ENCODE results near the gene FARS2.

The FARS2 gene

GRCh38 chr6:5569491-5569890 lies 308.2 kb downstream of the FARS2 start:
- FAIRE-seq (no peak), DNase-seq (ENCODE audit: low spot score) (no peak)

- FAIRE-seq (no peak), DNase-seq (ENCODE audit: low spot score) (no peak)
These were observed 309.3 kb downstream of the FARS2 start for GRCh38 chr6:5570641-5571040.

GRCh38 chr6:5580736-5581581 lies 319.6 kb downstream of the FARS2 start:
- DNase-seq (ENCODE audit: low spot score), result no peak
- no peak for FAIRE-seq

GRCh38 chr6:5582762-5583161 lies 321.4 kb downstream of the FARS2 start:
- DNase-seq (ENCODE audit: low spot score) (no peak), FAIRE-seq (no peak)

- DNase-seq (ENCODE audit: low spot score), result no peak
- no peak for FAIRE-seq
These were observed 322.2 kb downstream of the FARS2 start for GRCh38 chr6:5583528-5583927.

- DNase-seq (ENCODE audit: low spot score) (no peak), FAIRE-seq (no peak)
These were observed 322.8 kb downstream of the FARS2 start for GRCh38 chr6:5584078-5584482.

GRCh38 chr6:5587648-5588047 lies 326.3 kb downstream of the FARS2 start:
- no peak for DNase-seq (ENCODE audit: low spot score)
- no peak for FAIRE-seq

- no peak for FAIRE-seq
These were observed 328.3 kb downstream of the FARS2 start for GRCh38 chr6:5589422-5590141.

GRCh38 chr6:5590187-5590586 lies 328.9 kb downstream of the FARS2 start:
- FAIRE-seq (no peak), DNase-seq (ENCODE audit: low spot score) (no peak)

More at GRCh38 chr6:5589422-5590141, 328.3 kb downstream of the FARS2 start:
- DNase-seq (ENCODE audit: low spot score), result no peak

- FAIRE-seq (no peak), DNase-seq (ENCODE audit: low spot score) (no peak)
These were observed 331.7 kb downstream of the FARS2 start for GRCh38 chr6:5592886-5593519.

GRCh38 chr6:5595184-5595583 lies 333.9 kb downstream of the FARS2 start:
- no peak for FAIRE-seq

GRCh38 chr6:5597413-5597812 lies 336.1 kb downstream of the FARS2 start:
- DNase-seq (ENCODE audit: low spot score) (no peak), FAIRE-seq (no peak)

More at GRCh38 chr6:5595184-5595583, 333.9 kb downstream of the FARS2 start:
- DNase-seq (ENCODE audit: low spot score), result no peak

- FAIRE-seq, result no peak
- no peak for DNase-seq (ENCODE audit: low spot score)
These were observed 336.8 kb downstream of the FARS2 start for GRCh38 chr6:5598123-5598522.

- FAIRE-seq, result no peak
- DNase-seq (ENCODE audit: low spot score), result no peak
These were observed 337.8 kb downstream of the FARS2 start for GRCh38 chr6:5599127-5599526.

- DNase-seq (ENCODE audit: low spot score), result no peak
- no peak for FAIRE-seq
These were observed 344.6 kb downstream of the FARS2 start for GRCh38 chr6:5605937-5606336.

- FAIRE-seq (no peak), DNase-seq (ENCODE audit: low spot score) (no peak)
These were observed 345.2 kb downstream of the FARS2 start for GRCh38 chr6:5606546-5606945.

GRCh38 chr6:5610640-5611039 lies 349.3 kb downstream of the FARS2 start:
- DNase-seq (ENCODE audit: low spot score) (no peak), FAIRE-seq (no peak)

GRCh38 chr6:5617179-5617578 lies 355.9 kb downstream of the FARS2 start:
- DNase-seq (ENCODE audit: low spot score) (no peak), FAIRE-seq (no peak)

GRCh38 chr6:5619249-5619648 lies 357.9 kb downstream of the FARS2 start:
- DNase-seq (ENCODE audit: low spot score) (no peak), FAIRE-seq (no peak)

GRCh38 chr6:5622276-5623005 lies 361.1 kb downstream of the FARS2 start:
- FAIRE-seq (no peak), DNase-seq (ENCODE audit: low spot score) (no peak)

GRCh38 chr6:5623769-5624168 lies 362.5 kb downstream of the FARS2 start:
- FAIRE-seq, result no peak
- no peak for DNase-seq (ENCODE audit: low spot score)
